ENCODE measurements around the gene PLEKHG5. TPM values are rescaled to one million over a fixed set of nuclear protein-coding genes. Genes with fewer than 3 reads are reported as not detected.

The PLEKHG5 gene
- total and polyA plus RNA-seq, 2 donors (not counting 1 experiment from before 2014, with no cell fraction given), result 0.42 to 3.3 TPM

GRCh38 chr1:6462412-6463119 is 28.9 kb downstream of the PLEKHG5 start:
- no peak overlapping the region for H3K4me3 ChIP-seq (replicated peaks in 1 of 4; ENCODE audit: control extremely low read depth in 1 of 4, insufficient read depth in 1 of 4, low read depth in 3 of 4, low read length in 4 of 4)
- no peak overlapping the region for H3K27ac ChIP-seq (ENCODE audit: insufficient read depth, low read length)
- H2AFZ ChIP-seq (ENCODE audit: low read length), result no peak overlapping the region
- no peaks in the 10 kb centered on the region for H3K9me3 ChIP-seq (ENCODE audit: control insufficient read depth, insufficient read depth, low read depth, low read length)
- no peak for DNase-seq (ENCODE audit: low read depth in 2 of 2)
- no peaks in the 10 kb centered on the region for H3K4me1 ChIP-seq (ENCODE audit: control insufficient read depth, extremely low read depth, insufficient read depth, low read length)
- H3K36me3 ChIP-seq (ENCODE audit: control insufficient read depth, insufficient read depth, low read length), result no peaks in the 10 kb centered on the region
- TF ChIP-seq CTCF (conservative IDR thresholded peaks at IDR 0.05 in 1 of 2, IDR thresholded peaks at IDR 0.05 in 1 of 2; ENCODE audit: low read depth in 1 of 2, low read length in 2 of 2), result no peak
- H4K20me1 ChIP-seq (ENCODE audit: control insufficient read depth, extremely low read depth, insufficient read depth, low read length), result no peaks in the 10 kb centered on the region
- H3K9ac ChIP-seq (ENCODE audit: insufficient read depth, low read length), result no peak overlapping the region
- H3K4me2 ChIP-seq (ENCODE audit: extremely low read depth, insufficient read depth, low read length), result no peak overlapping the region
- no peaks in the 10 kb centered on the region for H3K79me2 ChIP-seq (ENCODE audit: control insufficient read depth, insufficient read depth, low read length)
- H3K27me3 ChIP-seq (ENCODE audit: control insufficient read depth, insufficient read depth, low read length), result peaks cover 13% of the 10 kb centered on the region

GRCh38 chr1:6461538-6462411 is 29.7 kb downstream of the PLEKHG5 start:
- H3K27me3 ChIP-seq (ENCODE audit: control insufficient read depth, insufficient read depth, low read length), result peaks cover 13% of the 10 kb centered on the region
- no peaks in the 10 kb centered on the region for H4K20me1 ChIP-seq (ENCODE audit: control insufficient read depth, extremely low read depth, insufficient read depth, low read length)
- no peak for DNase-seq (ENCODE audit: low read depth in 2 of 2)
- no peaks in the 10 kb centered on the region for H3K9me3 ChIP-seq (ENCODE audit: control insufficient read depth, insufficient read depth, low read depth, low read length)
- no peak overlapping the region for H3K27ac ChIP-seq (ENCODE audit: insufficient read depth, low read length)
- no peak overlapping the region for H3K4me2 ChIP-seq (ENCODE audit: extremely low read depth, insufficient read depth, low read length)
- TF ChIP-seq CTCF (conservative IDR thresholded peaks at IDR 0.05 in 1 of 2, IDR thresholded peaks at IDR 0.05 in 1 of 2; ENCODE audit: low read depth in 1 of 2, low read length in 2 of 2) (no peak), EZH2 (IDR thresholded peaks at IDR 0.05; ENCODE audit: low read length, missing control alignments) (no peak)
- H3K9ac ChIP-seq (ENCODE audit: insufficient read depth, low read length), result no peak overlapping the region
- H3K4me1 ChIP-seq (ENCODE audit: control insufficient read depth, extremely low read depth, insufficient read depth, low read length), result no peaks in the 10 kb centered on the region
- H3K36me3 ChIP-seq (ENCODE audit: control insufficient read depth, insufficient read depth, low read length), result no peaks in the 10 kb centered on the region
- H2AFZ ChIP-seq (ENCODE audit: low read length), result no peak overlapping the region
- no peaks in the 10 kb centered on the region for H3K79me2 ChIP-seq (ENCODE audit: control insufficient read depth, insufficient read depth, low read length)
- no peak overlapping the region for H3K4me3 ChIP-seq (replicated peaks in 1 of 4; ENCODE audit: control extremely low read depth in 1 of 4, insufficient read depth in 1 of 4, low read depth in 3 of 4, low read length in 4 of 4)

- Histone ChIP-seq H3K36me3 (ENCODE audit: control insufficient read depth, insufficient read depth, low read length) (no peaks in the 10 kb centered on the region), H3K27ac (ENCODE audit: insufficient read depth, low read length) (no peak overlapping the region), H3K79me2 (ENCODE audit: control insufficient read depth, insufficient read depth, low read length) (no peaks in the 10 kb centered on the region), H3K27me3 (ENCODE audit: control insufficient read depth, insufficient read depth, low read length) (peaks cover 13% of the 10 kb centered on the region), H3K4me1 (ENCODE audit: control insufficient read depth, extremely low read depth, insufficient read depth, low read length) (no peaks in the 10 kb centered on the region), H3K9ac (ENCODE audit: insufficient read depth, low read length) (no peak overlapping the region), H3K9me3 (ENCODE audit: control insufficient read depth, insufficient read depth, low read depth, low read length) (no peaks in the 10 kb centered on the region), H2AFZ (ENCODE audit: low read length) (no peak overlapping the region), H3K4me3 (replicated peaks in 1 of 4; ENCODE audit: control extremely low read depth in 1 of 4, insufficient read depth in 1 of 4, low read depth in 3 of 4, low read length in 4 of 4) (no peak overlapping the region), H4K20me1 (ENCODE audit: control insufficient read depth, extremely low read depth, insufficient read depth, low read length) (no peaks in the 10 kb centered on the region), H3K4me2 (ENCODE audit: extremely low read depth, insufficient read depth, low read length) (no peak overlapping the region)
- DNase-seq (ENCODE audit: low read depth in 2 of 2), result no peak
- TF ChIP-seq EZH2 (IDR thresholded peaks at IDR 0.05; ENCODE audit: low read length, missing control alignments) (no peak), CTCF (conservative IDR thresholded peaks at IDR 0.05 in 1 of 2, IDR thresholded peaks at IDR 0.05 in 1 of 2; ENCODE audit: low read depth in 1 of 2, low read length in 2 of 2) (no peak)
Observed at GRCh38 chr1:6461051-6461530, 30.4 kb downstream of the PLEKHG5 start.
